RWPE2 (cell line): ENCODE results near the gene SSU72.
"Not testable (repeated sequence)": the region's sequence is repeated elsewhere in the genome, so short reads cannot be mapped to it uniquely, and the experiment has no call there.

Experiments
- ATAC-seq: fragments of 200-7000 bp; cut with Tn5 transposase; 3 replicates; pipeline ENCODE4 v1.9.1; 2021; ENCODE audit warnings: low read depth
- DNase-seq: peaks from one replicate; pipeline ENCODE4 v3.0.0-alpha.2; 2020; ENCODE audit warnings: low spot score
- H3K27ac ChIP-seq: fragments of 450-650 bp; 2 replicates; pipeline ENCODE4 v1.5.1; 2017; ENCODE audit warnings: mild to moderate bottlenecking; ENCODE audit not compliant: poor library complexity, severe bottlenecking
- H3K27me3 ChIP-seq: fragments of 250-450 bp; sonication (Bioruptor Pico); 2 replicates; pipeline ENCODE4 v1.5.1; 2021; ENCODE audit warnings: mild to moderate bottlenecking, moderate library complexity; ENCODE audit not compliant: insufficient read depth, poor library complexity, severe bottlenecking
- H3K36me3 ChIP-seq: fragments of 250-450 bp; sonication (Bioruptor Pico); 2 replicates; pipeline ENCODE4 v1.5.1; 2020; ENCODE audit warnings: low read depth, mild to moderate bottlenecking, moderate library complexity
- H3K4me1 ChIP-seq: fragments of 250-450 bp; sonication (Bioruptor Pico); 2 replicates; pipeline ENCODE4 v1.5.1; 2021; ENCODE audit warnings: mild to moderate bottlenecking, moderate library complexity; ENCODE audit not compliant: insufficient read depth, poor library complexity, severe bottlenecking
- H3K4me3 ChIP-seq: fragments of 250-450 bp; sonication (Bioruptor Pico); 2 replicates; pipeline ENCODE4 v1.5.1; 2021; ENCODE audit warnings: mild to moderate bottlenecking, moderate library complexity; ENCODE audit not compliant: severe bottlenecking
- H3K9me3 ChIP-seq: fragments of 250-450 bp; sonication (Bioruptor Pico); 2 replicates; pipeline ENCODE4 v1.5.1; 2021; ENCODE audit warnings: mild to moderate bottlenecking, moderate library complexity; ENCODE audit not compliant: severe bottlenecking
- TF ChIP-seq, protein P1 (sequence below): fragments of 450-650 bp; IDR thresholded peaks from one replicate; pipeline ENCODE4 v1.5.1; 2017; ENCODE audit warnings: mild to moderate bottlenecking, moderate library complexity; ENCODE audit not compliant: poor library complexity, severe bottlenecking

The SSU72 gene

DNA sequence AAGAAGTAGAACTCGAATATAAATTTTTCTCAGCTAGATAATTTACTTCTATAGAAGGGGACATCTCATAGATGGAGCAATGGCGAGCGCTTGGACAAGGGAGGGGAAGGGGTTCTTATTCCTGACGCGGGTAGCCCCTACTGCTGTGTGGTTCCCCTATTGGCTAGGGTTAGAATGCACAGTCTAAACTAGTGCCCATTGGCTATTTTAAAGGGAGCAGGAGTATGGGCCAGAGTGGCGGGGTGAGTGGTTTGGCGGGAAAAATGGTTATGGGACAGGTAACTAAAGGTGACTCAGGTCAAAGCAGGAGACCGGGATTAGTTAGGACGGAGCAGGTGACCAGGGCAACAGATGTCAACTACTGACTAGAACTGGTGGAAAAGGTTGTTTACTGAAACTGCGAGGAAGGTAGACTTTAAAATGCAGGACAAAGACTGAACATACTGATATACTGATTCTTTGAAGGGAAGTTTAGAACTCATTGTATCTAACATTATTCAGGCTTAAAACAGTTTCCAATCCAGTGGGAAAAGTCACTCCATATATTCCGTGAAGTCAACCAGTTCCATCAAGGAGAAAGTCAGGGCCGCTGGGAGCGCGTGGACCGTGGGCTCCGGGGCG, 63.6 kb downstream of the SSU72 start:
- no peak for DNase-seq
- H3K4me1 ChIP-seq, result no peaks in the 10 kb centered on the region

DNA sequence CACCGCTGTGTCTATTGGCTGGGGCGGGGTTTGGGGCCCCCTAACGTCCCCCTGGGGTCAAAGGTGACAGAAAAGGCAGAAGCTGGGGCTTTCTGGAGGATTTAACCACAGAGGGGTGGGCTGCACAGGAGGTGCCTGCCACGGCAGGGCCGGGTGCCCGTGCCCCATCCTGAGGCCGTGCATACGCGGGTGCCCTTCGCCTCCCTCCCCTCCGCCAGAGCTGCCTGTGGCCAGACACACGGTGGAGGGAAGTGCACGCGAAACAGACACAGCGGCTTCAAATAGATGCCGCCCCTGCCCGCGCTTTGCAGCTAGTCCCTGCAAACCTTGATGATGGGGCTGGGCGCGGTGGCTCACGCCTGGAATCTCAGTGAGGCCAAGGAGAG, 65.2 kb downstream of the SSU72 start:
- DNase-seq, H3K36me3 ChIP-seq, H3K4me3 ChIP-seq, H3K27ac ChIP-seq, ATAC-seq, H3K9me3 ChIP-seq, H3K27me3 ChIP-seq, H3K4me1 ChIP-seq: not testable (repeated sequence)

More for the DNA sequence above, 63.6 kb downstream of the SSU72 start:
- H3K4me3 ChIP-seq, result peak overlapping the region; percentile 89
- no peaks in the 10 kb centered on the region for H3K27me3 ChIP-seq
- peak overlapping the region; percentile 86 for H3K27ac ChIP-seq
- ATAC-seq, result peak; percentile 18; the same call in 1 of the 3 replicates
- H3K36me3 ChIP-seq, result peaks cover 14% of the 10 kb centered on the region
- TF ChIP-seq, protein P1, sequence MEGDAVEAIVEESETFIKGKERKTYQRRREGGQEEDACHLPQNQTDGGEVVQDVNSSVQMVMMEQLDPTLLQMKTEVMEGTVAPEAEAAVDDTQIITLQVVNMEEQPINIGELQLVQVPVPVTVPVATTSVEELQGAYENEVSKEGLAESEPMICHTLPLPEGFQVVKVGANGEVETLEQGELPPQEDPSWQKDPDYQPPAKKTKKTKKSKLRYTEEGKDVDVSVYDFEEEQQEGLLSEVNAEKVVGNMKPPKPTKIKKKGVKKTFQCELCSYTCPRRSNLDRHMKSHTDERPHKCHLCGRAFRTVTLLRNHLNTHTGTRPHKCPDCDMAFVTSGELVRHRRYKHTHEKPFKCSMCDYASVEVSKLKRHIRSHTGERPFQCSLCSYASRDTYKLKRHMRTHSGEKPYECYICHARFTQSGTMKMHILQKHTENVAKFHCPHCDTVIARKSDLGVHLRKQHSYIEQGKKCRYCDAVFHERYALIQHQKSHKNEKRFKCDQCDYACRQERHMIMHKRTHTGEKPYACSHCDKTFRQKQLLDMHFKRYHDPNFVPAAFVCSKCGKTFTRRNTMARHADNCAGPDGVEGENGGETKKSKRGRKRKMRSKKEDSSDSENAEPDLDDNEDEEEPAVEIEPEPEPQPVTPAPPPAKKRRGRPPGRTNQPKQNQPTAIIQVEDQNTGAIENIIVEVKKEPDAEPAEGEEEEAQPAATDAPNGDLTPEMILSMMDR, result no peak
- no peaks in the 10 kb centered on the region for H3K9me3 ChIP-seq

DNA sequence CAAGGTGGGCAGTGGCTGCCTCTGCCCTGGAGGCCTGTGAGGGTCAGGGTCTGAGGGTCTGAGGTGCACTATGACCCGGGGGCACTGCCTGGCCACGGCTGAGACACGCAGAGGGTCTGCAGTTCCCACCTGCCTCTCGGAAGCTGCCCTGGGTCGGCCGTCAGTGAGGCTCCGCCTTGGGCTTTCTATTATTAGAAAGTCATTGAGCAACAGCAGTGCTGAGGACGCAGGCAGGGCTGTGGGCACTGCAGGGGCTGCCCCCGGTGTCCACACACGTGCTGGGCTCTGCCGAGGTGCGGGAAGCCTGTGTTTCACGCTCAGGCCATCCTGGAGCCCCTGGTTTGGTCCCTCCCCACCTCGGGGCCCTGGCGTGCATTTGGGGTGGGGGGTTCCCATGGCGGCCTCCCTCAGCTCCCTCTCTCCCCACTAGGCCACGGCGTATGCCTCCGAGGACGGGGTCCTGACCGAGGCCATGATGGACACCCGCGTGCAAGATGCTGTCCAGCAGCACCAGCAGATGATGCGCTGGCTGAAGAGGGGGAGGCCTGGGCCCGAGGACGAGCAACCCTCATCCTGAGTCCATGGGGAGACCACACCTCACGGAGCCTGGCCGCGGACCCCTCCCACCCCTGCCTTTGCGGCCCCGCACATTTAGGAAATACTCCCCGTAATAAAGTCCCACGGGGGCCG, 65.7 kb downstream of the SSU72 start:
- not testable (repeated sequence) for H3K4me3 ChIP-seq, H3K4me1 ChIP-seq, H3K9me3 ChIP-seq, H3K27ac ChIP-seq, DNase-seq, H3K27me3 ChIP-seq, H3K36me3 ChIP-seq, ATAC-seq

DNA sequence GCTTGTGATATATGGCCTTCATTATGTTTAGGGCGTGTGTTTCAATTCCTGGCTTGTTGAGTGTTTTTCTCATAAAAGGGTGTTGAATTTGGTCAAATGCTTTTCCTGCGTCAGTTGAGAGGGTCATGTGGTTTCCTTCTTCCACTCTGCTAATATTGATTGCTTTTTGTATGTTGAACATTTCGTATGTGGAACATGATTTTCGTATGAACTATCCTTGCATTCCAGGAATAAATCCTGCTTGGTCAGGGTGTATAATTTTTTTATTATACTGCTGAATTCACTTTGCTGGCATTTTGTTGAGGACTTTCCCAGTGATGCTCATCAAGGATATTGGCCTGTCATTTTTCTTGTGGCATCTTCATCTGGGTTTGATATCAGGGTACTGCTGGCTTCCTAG, 67.4 kb downstream of the SSU72 start:
- no peaks in the 10 kb centered on the region for H3K36me3 ChIP-seq
- H3K4me3 ChIP-seq, result no peak overlapping the region
- no peaks in the 10 kb centered on the region for H3K9me3 ChIP-seq
- no peak overlapping the region for H3K27ac ChIP-seq
- TF ChIP-seq, protein P1, result no peak
- peaks cover 4% of the 10 kb centered on the region for H3K4me1 ChIP-seq
- H3K27me3 ChIP-seq, result no peaks in the 10 kb centered on the region
- DNase-seq (no peak), ATAC-seq (no peak)

DNA sequence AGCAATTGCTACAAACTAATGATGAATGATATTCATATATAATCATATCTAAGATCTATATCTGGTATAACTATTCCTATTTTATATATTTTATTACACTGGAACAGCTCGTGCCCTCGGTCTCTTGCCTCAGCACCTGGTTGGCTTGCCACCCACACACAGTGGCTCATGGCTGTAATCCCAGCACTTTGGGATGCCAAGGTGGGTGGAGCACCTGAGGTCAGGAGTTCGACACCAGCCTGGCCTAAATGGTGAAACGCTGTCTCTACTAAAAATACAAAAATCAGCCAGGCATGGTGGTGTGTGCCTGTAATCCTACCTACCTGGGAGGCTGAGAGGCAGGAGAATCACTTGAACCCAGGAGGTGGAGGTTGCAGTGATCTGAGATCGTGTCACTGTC, 68.9 kb downstream of the SSU72 start:
- not testable (repeated sequence) for H3K9me3 ChIP-seq, H3K27me3 ChIP-seq, H3K36me3 ChIP-seq, DNase-seq, ATAC-seq, H3K4me3 ChIP-seq, H3K4me1 ChIP-seq
- TF ChIP-seq, protein P1, result peak; percentile 1
- peak overlapping the region; percentile 31 for H3K27ac ChIP-seq

DNA sequence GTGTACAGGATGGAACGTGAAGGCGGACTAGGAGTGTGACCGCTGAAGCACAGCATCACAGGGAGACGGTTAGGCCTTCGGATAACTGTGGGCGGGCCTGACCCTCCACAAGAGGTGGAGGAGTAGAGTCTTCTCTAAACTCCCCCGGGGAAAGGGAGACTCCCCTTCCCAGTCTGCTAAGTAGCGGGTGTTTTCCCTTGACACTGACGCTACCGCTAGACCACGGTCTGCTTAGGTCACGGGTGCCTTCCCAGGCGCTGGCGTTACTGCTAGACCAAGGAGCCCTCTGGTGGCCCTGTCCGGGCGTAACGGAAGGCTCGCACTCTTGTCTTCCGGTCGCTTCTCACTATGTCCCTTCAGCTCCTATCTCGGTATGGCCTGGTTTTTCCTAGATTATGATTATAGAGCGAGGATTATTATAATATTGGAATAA, 69.3 kb downstream of the SSU72 start:
- TF ChIP-seq, protein P1, result peak; percentile 53
- not testable (repeated sequence) for H3K36me3 ChIP-seq, H3K27me3 ChIP-seq, H3K4me1 ChIP-seq, H3K9me3 ChIP-seq, H3K4me3 ChIP-seq, DNase-seq
- H3K27ac ChIP-seq, result peak overlapping the region; percentile 31
- ATAC-seq, result peak; percentile 55
